ENCODE measurements around the gene SERPINI2.

SERPINI2 gene

DNA sequence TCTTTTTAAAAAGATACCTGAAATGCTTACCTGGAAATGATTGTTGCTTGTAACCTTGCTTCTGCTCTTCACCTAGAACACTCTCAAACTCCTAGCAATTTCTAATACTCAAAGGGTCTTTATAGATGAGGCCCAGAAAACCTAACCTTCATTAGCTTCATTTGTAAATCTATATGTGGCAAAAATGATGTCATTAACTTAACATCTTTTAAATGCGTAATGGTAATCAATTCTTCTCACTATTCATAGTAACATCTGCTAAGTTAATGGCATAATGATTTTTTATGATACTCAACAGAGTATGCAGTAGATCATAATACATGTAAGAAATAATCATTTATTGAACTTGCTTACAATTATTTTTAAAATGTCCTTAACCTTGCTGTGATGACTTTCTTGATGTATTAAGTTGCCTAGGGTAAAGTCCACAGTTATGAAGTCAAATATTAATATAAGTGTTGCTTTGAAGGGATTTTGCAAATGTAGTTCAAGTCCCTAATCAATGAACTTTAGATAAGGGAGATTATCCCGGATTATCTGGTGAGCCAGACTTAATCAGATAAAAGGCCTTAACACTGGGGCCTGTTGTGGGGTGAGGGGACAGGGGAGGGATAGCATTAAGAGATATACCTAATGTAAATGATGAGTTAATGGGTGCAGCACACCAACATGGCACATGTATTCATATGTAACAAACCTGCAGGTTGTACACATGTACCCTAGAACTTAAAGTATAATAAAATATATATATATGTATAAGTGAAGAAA, 10.1 kb upstream of the SERPINI2 start:
- Histone ChIP-seq H3K4me3 (ENCODE audit: low read depth, low read length) (no peak overlapping the region), H3K9me3 (no peaks in the 10 kb centered on the region; the same call in 1 of the 2 replicates), H3K36me3 (no peaks in the 10 kb centered on the region), H3K4me1 (no peaks in the 10 kb centered on the region), H3K27me3 (no peaks in the 10 kb centered on the region)
- DNase-seq: no peak
- TF ChIP-seq CTCF (IDR thresholded peaks at IDR 0.05; ENCODE audit: low read depth, low read length): no peak

DNA sequence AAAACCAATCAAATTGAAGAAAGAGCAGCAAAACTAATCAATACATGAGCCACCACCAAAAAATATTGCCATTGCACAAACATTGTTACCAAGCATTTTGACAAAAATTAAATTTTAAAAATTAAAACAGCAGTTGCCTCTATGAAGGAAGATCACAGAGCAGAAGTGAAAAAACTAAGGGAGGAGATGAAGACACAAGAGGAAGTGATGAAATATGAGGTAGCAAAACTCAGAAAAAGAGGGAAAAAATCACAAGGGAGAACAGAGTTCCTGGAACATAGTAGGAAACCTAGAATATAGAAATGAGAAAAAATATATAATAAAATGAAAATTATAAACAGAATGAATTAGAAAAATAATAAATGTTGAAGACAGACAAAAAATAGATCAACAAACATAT, 7.3 kb upstream of the SERPINI2 start:
- no peak overlapping the region for H3K4me3 ChIP-seq (ENCODE audit: low read depth, low read length)
- DNase-seq: no peak
- TF ChIP-seq CTCF (IDR thresholded peaks at IDR 0.05; ENCODE audit: low read depth, low read length): no peak
- no peaks in the 10 kb centered on the region for H3K4me1 ChIP-seq
- H3K36me3 ChIP-seq: no peaks in the 10 kb centered on the region
- no peaks in the 10 kb centered on the region for H3K9me3 ChIP-seq
- H3K27me3 ChIP-seq: no peaks in the 10 kb centered on the region

DNA sequence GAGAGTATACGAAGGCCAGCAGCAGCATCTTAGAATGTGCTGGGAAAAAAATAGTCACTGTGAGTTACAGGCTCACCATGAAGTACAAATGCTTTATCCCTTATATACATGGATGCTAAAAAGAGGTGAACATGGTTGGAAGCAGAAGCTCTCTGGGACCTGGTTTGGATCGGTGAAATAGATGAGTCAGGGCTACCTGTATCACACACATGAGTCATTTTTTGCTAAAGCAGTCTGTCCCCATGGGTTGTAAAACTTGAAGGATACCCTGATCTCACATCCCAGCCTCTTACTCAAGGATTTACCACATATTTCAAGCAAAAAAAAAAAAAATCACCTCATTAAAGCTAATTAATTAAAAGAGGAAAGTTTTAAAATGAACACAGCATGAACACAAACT, 6.9 kb upstream of the SERPINI2 start:
- no peak for DNase-seq
- Histone ChIP-seq H3K9me3 (no peaks in the 10 kb centered on the region), H3K27me3 (no peaks in the 10 kb centered on the region), H3K4me1 (no peaks in the 10 kb centered on the region), H3K4me3 (ENCODE audit: low read depth, low read length) (no peak overlapping the region), H3K36me3 (no peaks in the 10 kb centered on the region)
- no peak for TF ChIP-seq CTCF (IDR thresholded peaks at IDR 0.05; ENCODE audit: low read depth, low read length)

- Histone ChIP-seq H3K27me3 (no peaks in the 10 kb centered on the region), H3K36me3 (no peaks in the 10 kb centered on the region), H3K9me3 (no peaks in the 10 kb centered on the region), H3K4me3 (ENCODE audit: low read depth, low read length) (no peak overlapping the region), H3K4me1 (no peaks in the 10 kb centered on the region)
- TF ChIP-seq CTCF (IDR thresholded peaks at IDR 0.05; ENCODE audit: low read depth, low read length): no peak
- no peak for DNase-seq
Observed at GRCh38 chr3:167469381-167469780, 4.5 kb downstream of the SERPINI2 start.

- no peak for TF ChIP-seq CTCF (IDR thresholded peaks at IDR 0.05; ENCODE audit: low read depth, low read length)
- H3K9me3 ChIP-seq: no peaks in the 10 kb centered on the region
- H3K4me3 ChIP-seq (ENCODE audit: low read depth, low read length): no peak overlapping the region
- H3K27me3 ChIP-seq: no peaks in the 10 kb centered on the region
- no peaks in the 10 kb centered on the region for H3K36me3 ChIP-seq
- DNase-seq: no peak
- no peaks in the 10 kb centered on the region for H3K4me1 ChIP-seq
Observed at GRCh38 chr3:167467848-167468611, 5.8 kb downstream of the SERPINI2 start.

GRCh38 chr3:167466966-167467365, 6.9 kb downstream of the SERPINI2 start:
- H3K4me3 ChIP-seq (ENCODE audit: low read depth, low read length): no peak overlapping the region
- H3K27me3 ChIP-seq: no peaks in the 10 kb centered on the region
- no peaks in the 10 kb centered on the region for H3K4me1 ChIP-seq
- H3K36me3 ChIP-seq: no peaks in the 10 kb centered on the region
- H3K9me3 ChIP-seq: no peaks in the 10 kb centered on the region
- TF ChIP-seq CTCF (IDR thresholded peaks at IDR 0.05; ENCODE audit: low read depth, low read length): no peak
- DNase-seq: no peak

All from BE2C (cell line).